Measurements from ENCODE around the gene MACROD1.
A peak's percentile ranks its signal among the peaks of the same experiment; 100 is the strongest.
"Not testable (repeated sequence)": the region's sequence is repeated elsewhere in the genome, so short reads cannot be mapped to it uniquely, and the experiment has no call there.

The MACROD1 gene

DNA sequence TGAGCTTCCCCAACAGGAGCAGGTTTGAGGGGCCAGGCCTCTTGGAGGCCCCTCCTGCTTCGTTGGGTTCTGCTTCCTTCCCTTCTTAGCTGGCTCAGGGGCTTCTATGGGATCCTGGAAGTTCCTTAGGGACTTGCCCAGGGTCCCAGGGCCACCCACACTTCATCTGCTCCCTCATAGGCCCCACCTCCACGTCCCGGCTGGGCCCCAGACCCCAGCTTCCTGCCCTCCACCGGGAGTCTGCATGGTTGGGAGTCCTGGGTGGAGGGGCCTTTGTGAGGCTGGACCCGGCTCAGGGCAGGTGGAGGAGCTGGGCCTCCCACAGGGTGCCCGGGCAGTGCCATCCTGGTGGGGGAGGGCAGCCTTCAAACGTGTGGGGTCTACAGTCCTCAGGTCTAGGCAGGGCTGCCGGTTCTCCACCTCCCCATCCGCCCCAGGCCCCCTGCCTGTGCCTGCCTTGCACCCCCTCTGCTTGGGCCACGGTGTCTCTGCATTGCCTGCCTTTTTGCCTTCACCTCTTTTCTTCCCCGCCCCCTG lies 168.0 kb downstream of the MACROD1 start:
- no peak for DNase-seq (ENCODE audit: low spot score)

DNA sequence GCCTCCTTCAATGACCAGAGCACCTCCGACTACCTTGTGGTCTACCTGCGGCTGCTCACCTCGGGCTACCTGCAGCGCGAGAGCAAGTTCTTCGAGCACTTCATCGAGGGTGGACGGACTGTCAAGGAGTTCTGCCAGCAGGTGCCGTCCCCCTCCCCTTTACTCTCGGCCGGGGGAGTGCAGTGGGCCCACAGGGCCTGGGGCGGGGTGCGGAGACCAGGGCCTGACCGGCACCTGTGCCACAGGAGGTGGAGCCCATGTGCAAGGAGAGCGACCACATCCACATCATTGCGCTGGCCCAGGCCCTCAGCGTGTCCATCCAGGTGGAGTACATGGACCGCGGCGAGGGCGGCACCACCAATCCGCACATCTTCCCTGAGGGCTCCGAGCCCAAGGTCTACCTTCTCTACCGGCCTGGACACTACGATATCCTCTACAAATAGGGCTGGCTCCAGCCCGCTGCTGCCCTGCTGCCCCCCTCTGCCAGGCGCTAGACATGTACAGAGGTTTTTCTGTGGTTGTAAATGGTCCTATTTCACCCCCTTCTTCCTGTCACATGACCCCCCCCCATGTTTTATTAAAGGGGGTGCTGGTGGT lies 168.7 kb downstream of the MACROD1 start:
- no peak for DNase-seq (ENCODE audit: low spot score)

DNA sequence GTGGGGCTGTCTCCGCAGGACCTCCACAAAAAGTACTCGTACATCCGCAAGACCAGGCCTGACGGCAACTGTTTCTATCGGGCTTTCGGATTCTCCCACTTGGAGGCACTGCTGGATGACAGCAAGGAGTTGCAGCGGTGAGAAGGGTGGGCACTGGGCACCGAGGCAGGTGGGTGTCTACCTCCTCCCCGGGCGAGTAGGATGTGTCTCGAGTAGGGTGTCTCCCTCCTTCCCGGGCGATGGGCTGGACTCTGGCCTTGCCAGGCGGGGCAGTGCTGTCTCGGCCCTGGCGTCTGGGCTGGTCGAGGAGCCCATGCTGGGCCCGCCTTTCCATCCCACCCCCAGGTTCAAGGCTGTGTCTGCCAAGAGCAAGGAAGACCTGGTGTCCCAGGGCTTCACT lies 169.4 kb downstream of the MACROD1 start:
- no peak for DNase-seq (ENCODE audit: low spot score)

DNA sequence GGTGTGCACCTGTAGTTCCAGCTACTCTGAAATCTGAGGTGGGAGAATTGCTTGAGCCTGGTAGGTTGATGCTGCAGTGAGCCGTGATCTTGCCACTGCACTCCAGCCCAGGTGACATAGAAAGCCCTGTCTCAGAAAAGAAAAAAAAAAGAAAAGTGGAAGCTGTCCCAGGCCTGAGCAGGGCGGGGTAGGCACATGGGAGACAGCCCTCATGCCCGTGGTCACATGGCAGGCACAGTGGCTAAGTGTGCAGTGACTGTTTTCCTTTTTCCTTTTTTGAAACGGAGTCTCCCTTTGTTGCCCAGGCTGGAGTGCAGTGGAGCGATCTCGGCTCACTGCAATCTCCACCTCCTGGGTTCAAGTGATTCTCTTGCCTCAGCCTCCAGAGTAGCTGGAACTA lies 171.9 kb downstream of the MACROD1 start:
- no peak for DNase-seq (ENCODE audit: low spot score)

DNA sequence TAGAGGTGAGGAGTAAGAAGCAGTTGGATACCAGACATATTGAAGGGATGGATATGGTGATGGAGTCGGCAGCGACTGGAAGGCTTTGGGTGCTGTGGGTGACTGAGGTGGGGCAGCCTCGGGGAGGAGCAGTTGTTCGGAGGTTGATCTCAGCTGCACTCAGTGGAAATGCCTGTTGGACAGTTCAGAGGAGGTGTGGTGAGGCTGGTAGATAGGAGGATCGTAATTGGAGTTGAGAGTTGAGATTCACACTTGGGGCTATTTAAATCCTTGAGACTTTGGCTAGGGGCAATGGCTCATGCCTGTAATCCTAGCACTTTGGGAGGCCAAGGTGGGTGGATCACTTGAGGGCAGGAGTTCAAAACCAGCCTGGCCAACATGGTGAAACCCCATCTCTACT lies 172.8 kb downstream of the MACROD1 start:
- DNase-seq (ENCODE audit: low spot score), result no peak

DNA sequence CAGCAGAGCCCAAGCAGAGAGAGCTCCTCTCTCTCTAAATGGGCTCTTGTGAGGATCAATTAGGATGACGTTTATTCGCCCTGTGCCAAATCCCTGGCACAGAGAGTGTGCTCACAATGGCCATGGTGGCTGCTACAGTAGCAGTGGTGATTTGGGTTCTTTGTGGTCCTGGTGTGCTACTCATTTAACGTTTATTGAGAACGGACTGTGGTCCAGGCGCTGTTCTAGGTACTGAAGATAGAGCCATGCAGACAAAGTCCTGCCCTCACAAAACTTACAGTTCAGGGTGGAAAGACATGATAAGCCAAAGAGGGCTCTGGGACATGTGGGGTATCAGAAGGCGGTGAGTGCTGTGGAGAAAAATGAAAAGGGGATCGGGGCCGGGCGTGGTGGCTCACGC lies 174.4 kb downstream of the MACROD1 start:
- no peak for DNase-seq (ENCODE audit: low spot score)

DNA sequence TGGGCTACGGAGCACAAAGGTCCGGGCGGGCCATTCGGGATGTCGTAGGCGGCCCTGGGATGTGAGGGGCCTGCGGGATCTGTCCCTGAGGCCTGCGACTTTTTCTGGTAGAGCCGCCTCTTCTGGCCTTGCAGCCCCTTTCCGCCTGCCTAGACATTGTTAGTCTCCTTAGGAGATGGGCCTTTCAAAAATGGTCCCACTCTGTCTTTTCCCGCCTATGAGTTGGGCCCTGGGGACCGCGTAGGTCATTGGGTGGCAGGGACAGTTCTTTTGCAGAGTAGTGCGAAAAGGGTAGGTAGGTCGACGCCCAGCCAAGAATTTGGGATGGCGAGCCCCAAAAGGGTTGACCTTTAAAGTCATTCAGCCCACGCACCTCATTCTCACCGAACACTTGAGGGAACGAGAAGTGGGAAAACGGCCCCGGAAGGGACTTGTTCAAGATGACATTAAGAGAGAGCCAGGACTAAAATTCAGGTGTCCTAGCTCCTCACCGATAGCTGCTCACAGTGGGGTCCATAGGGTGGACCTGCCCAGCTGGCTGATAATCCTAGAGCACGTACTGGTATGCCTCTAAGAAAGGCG lies 178.9 kb downstream of the MACROD1 start:
- no peak for DNase-seq (ENCODE audit: low spot score)

DNA sequence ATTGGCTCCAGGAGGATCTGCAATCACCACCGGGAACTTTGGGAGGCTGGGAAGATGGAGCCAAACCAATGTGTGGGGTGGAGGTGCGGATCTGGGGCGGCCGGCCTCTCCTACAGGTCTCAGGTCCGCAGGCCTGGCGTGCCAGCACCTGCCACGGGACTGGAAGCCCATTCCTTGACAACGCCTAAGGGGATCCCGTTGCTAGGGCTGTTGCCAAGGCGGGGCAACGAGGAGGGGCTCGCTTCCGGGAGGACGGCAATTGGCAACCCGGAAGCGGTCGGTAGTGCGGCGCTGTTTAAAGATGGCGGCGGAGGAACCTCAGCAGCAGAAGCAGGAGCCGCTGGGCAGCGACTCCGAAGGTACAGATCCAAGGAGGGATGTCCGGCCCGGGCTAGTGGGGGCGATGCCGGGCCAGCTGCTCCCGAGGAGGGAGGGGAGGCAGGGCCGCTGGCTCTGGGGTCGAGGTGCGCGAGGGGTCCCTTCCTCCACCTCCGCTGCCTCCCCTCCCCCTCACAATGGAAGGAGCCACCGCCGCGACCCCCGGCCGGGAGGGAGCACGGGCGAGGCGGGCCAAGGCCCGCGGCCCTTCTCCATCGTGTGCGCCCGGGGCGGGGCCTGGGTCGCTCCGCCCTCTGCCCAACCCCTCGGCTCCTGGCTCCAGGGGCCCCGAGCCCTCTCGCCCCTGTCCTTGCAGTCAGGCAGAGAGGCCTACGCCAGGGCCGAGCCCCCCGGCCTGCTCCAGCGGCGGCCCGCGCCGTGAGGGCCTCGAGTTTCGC lies 179.6 kb downstream of the MACROD1 start, which contains the start of gene OTUB1:
TSS of gene OTUB1 (plus strand) at position 283 of the 776 bp plus-strand sequence. CDS start at position 302, 19 bp downstream.
- peak; percentile 94 for DNase-seq (ENCODE audit: low spot score)

DNA sequence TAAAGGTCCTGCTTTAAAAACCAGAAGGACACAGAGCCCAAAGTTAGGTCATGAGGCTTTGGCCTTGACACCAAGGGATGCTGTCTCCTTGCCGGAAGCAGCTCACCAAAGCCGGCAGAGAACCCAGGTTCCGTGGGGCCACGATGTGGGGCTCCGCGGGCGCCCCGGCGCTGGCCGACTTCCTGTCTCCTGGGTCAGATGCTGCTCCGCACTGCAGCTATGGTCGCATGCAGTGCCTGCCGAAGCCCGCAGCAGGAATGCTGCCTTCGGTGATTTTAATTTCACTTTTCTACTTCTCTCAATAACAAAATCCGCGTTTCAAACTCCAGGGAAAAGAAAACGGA lies 180.1 kb downstream of the MACROD1 start:
- no peak for DNase-seq (ENCODE audit: low spot score)

DNA sequence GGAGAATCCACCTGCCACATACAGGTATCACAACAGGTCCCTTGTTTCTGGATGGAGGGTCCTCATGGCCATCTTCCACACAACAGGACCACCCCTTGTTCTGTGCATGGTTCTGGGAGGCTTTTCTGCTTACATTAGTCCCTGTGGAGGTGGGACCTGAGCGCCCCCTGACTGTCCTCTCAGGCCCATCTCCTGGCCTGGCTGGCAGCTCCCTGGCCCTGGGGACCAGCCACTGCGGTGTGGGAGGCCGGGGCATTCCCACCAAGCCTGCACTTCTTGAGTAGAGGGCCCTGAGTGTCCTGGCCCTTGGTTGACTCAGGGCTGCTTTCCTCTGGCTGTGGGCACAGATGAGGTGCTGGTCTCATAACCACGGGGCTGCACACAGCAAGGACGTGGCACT lies 186.5 kb downstream of the MACROD1 start:
- no peak for DNase-seq (ENCODE audit: low spot score)

DNA sequence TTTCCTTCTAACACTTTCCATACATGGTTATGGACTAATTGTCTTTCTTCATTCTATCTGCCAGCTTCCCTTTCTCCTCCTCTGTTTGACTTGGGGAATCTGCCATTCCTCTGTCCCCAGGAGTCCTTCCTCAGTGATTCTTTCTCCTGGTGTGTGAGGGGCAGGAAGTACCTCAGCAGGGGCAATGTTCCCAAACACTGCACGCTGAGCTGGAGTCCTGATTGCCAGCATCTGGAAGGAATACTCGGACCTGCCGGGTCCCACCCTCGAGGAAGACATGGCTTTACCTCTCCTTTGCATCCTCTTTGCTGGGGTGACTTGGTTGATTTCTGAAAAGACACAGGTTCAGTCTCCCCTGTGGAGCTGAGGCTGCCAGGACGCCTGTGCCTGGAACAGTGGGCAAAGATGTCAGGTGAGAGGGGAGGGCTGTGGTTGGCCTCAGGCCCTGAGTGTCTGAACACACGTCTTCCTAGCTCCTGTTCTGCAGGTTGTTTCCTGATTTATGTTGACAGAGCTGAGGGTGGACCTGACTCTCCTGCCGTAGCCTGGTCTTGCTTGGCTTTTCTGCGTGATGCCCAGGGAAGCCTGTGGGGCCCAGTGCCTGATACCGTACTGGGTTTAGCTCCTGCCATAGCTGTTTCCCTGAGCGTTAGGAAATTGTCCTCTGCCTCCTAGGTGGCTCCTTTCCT lies 187.2 kb downstream of the MACROD1 start:
- DNase-seq (ENCODE audit: low spot score), result no peak

DNA sequence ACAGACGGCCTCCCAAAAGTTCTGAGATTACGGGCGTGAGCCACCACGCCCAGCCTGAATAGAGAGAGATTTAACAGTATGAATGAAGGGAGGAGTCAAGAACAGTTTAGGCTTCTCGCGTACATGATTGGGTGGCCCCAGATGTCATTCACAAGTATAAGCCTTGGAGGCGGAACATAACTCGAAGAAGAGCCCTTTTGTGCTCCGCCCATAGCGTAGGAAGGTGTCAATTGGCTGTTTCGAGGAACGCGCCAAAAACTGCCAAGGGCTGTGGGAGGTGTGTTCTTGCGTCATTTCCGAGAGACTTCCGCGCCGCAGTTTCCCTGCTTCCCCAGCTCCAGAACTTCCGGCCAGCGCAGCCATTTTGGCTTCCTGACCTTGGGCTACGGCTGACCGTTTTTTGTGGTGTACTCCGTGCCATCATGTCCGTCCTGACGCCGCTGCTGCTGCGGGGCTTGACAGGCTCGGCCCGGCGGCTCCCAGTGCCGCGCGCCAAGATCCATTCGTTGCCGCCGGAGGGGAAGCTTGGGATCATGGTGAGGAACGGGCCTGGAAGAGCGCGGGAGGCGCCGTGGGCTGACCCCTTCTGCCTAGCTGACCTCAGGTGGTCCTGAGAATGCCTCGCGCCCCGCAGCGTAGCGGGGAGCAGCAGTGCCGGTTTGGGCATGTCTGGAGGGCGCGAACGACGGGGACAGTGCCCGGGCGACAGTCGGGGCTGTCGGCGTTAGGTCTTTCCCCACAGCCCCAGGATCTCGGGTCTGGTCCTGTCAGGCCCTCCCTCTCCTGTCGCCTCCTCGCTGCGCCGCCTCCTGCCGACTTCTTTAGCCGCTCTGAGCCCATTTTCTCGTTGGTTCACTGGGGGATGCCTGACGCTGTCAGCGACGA lies 191.4 kb downstream of the MACROD1 start, which contains the start of gene COX8A:
TSS of gene COX8A (plus strand) at position 362 of the 885 bp plus-strand sequence. CDS start at position 423, 61 bp downstream.
- DNase-seq (ENCODE audit: low spot score), result peak; percentile 91

DNA sequence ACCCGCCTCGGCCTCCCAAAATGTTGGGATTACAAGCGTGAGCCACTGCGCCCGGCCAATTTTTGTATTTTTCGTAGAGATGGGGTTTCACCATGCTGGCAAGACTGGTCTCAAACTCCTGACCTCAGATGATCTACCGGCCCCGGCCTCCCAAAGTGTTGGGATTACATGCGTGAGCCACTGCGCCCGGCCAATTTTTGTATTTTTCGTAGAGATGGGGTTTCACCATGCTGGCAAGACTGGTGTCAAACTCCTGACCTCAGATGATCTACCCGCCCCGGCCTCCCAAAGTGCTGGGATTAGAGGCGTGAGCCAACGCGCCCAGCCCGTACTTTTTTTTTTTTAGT lies 192.0 kb downstream of the MACROD1 start:
- not testable (repeated sequence) for DNase-seq (ENCODE audit: low spot score)

DNA sequence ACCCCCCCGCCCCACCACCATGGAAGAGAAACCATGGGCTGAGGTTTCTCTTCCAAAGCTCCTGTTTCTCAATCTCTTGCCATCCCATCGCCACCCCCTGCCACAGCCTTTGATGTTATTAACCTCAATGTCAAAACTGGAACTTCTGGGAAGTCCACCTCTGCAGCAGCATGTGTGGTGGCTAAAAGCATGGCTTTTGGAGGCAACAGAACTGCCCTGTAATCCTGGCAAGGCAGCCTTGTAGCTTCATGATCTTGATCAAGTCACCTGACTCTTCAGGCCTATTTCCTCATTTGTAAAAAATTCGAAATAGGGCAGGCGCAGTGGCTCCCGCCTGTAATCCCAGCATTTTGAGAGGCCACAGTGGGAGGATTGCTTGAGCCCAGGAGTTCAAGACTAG lies 195.0 kb downstream of the MACROD1 start:
- no peak for DNase-seq (ENCODE audit: low spot score)

DNA sequence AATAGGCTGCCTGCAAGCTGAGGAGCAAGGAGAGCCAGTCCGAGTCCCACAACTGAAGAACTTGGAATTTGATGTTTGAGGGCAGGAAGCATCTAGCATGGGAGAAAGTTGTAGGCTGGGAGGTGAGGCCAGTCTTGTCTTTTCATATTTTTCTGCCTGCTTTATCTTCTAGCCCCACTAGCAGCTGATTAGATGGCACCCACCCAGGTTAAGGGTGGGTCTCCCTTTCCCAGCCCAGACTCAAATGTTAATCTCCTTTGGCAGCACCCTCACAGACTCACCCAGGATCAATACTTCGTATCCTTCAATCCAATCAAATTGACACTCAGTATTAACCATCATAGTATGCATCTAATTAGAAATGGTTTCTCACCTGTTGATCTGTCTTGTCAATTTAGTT lies 196.5 kb downstream of the MACROD1 start:
- DNase-seq (ENCODE audit: low spot score), result no peak

DNA sequence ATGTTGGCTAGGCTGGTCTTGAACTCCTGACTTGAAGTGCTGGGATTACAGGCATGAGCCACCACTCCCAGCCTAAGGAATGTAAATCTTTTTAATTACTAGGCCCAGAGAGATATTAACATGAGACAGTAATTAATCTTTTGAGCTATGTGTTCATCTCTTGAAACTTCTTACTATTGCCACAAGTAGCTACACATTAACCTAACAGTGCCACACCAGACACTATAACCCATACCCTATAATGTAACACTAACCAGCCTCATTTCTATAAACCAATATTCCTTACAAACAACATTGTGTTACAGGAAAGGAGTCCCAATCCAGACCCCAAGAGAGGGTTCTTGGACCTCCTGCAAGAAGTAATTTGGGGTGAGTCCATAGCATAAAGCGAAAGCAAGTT lies 199.5 kb downstream of the MACROD1 start:
- no peak for DNase-seq (ENCODE audit: low spot score)

DNA sequence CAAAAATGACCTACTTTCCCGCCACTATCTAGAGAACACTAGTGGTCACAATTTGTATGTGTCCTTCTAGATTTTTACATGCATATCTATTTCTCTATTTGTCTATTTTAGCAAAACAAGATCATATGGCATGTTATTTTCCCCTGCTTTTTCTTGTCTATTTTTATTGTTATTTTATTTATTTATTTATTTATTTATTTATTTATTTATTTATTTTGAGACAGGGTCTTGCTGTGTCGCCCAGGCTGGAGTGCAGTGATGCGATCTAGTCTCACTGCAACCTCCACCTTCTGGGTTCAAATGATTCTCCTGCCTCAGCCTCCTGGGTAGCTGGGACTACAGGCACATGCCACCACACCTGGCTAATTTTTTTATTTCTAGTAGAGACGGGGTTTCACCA lies 202.0 kb downstream of the MACROD1 start:
- not testable (repeated sequence) for DNase-seq (ENCODE audit: low spot score)

DNA sequence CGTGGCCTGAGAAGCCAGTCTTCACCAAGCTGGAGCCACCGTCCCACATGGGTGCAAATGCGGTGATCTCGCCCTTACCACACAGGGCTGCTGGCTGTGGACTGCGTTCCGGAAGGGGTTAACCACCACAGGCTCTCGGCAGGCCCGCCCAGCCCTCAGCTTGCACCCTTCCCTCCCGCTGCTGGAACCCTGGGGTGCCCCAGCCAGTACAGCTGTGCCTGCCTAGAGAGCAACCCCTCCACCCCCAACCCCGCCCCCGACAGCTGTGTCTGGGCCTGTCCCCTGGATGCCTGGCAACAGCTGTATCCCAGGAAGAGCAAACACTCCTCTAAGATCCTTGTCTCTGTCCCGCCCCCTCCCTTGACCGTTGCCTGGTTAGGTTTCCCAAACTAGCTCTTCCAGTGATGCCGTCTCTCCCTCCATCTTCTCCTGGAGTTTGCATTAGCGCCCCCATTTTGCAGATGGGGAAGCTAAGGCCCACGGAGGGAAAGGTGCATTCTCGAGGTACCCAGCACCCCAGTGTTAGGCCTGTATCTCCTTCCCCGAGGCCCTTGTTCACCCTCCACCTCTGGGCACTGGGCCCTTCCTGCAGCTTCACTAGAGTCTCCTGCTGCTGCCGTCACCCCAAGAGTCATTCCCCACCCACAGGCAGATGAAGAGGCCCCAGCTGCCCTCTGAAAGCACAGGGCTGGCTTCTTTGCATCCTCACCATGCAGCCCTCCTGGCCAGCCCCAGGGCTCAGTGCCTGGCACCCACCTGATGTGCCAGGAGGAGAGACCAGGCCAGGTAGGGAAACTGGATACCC lies 204.1 kb downstream of the MACROD1 start:
- DNase-seq (ENCODE audit: low spot score), result peak; percentile 36

DNA sequence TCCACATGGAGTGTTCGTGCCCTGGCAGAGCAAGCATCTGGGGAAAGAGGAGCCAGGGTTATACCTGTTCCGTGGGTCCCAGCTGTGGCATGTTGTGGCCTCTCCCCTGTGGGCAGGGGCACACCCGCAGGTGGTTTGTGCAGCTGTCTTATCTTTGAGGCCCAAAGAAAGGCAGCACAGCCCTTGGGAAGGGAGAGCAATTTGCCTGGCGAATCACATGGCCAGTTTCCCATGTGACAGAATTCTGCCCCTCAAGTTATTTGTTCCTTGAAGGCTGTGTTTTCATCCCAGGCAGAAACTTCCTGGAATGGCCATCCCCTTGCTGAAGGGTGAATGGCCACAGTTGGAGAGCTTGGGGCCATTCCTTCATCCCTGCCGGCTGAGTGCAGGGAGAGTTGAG lies 207.9 kb downstream of the MACROD1 start:
- no peak for DNase-seq (ENCODE audit: low spot score)

DNA sequence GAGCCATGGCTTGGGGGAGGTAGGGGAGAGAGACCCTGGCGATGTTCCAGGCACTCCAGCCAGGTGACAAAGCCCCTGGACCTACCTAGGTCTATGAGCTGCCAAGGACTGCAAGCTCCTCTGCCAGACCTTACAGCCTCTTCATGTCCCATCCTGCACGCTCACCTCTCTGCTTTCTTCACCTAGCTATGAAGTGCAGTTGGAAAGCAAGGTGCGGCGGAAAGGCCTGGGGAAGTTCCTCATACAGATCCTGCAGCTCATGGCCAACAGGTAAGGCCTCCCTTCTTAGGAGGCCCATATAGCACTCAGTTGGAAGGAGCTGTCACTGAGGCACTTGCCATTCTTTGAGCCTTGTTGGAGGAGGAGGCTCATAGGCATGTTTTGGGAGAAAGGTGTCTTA lies 213.3 kb downstream of the MACROD1 start:
- DNase-seq (ENCODE audit: low spot score), result no peak

All from HuH-7.5 (cell line).